SK-MEL-5 (cell line): ENCODE measurements around the gene GPER1. TPM values are rescaled to one million over a fixed set of nuclear protein-coding genes. Genes with fewer than 3 reads are reported as not detected.
"Not testable (repeated sequence)": the region's sequence is repeated elsewhere in the genome, so short reads cannot be mapped to it uniquely, and the experiment has no call there.

Source experiments
- DNase-seq: peaks from one replicate; pipeline ENCODE4 v3.0.0-alpha.2; 2016; ENCODE audit warnings: low read depth, low spot score
- in situ Hi-C: cut with HindIII; loops from 2 replicates; pipeline ENCODE4 v1.10.0; 2016; ENCODE audit warnings: low sequenced_read_pairs, high pct_unique_total_duplicates, low pct_unique_long_range_greater_than_20kb
- total RNA-seq: library from RNA; depleted of rRNA; stranded (reverse); fragments of >200 nt; shearing (Covaris generic); gene quantifications from 2 replicates; pipeline ENCODE4 v1.2.3, GENCODE V29; 2014

The GPER1 gene
- total RNA-seq, 1 experiment from 2014 or later: 0.13 TPM

GRCh38 chr7:1106063-1106792 lies 18.3 kb downstream of the GPER1 start:
- in situ Hi-C loops: no loop called here
- no peak for DNase-seq

DNA sequence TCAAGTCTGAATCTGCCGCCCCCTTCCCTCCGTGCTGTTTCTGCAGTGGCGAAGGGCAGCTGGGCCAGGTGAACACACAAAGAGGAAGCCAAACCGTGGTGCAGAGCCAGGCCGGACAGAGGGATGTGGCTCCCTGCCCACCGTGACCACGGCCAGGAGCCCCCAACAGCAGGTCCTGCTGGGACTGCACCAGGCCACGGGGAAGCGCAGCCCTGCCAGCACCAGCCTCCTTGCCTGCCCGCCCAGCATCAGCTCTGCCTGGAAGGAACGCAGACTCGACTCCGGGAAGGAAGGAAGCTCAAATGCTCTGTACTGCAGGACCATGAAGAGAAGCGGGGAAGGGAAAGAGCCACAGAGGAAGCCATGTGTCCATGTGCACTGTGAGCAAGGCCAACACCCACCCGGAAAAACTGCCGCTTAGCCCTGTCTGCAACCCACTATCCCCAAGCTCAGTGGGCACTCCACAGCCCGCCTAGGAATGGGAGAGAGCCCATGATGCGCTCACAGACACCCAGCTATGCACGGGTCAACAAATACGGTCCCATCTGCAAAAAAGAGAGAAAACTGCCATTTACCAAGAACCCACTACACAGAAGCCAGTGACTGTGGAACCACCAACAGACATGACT lies 19.0 kb downstream of the GPER1 start:
- DNase-seq: no peak
- in situ Hi-C loops: no loop called here

GRCh38 chr7:1108264-1108920 lies 20.5 kb downstream of the GPER1 start:
- no peak for DNase-seq
- in situ Hi-C loops: no loop called here

DNA sequence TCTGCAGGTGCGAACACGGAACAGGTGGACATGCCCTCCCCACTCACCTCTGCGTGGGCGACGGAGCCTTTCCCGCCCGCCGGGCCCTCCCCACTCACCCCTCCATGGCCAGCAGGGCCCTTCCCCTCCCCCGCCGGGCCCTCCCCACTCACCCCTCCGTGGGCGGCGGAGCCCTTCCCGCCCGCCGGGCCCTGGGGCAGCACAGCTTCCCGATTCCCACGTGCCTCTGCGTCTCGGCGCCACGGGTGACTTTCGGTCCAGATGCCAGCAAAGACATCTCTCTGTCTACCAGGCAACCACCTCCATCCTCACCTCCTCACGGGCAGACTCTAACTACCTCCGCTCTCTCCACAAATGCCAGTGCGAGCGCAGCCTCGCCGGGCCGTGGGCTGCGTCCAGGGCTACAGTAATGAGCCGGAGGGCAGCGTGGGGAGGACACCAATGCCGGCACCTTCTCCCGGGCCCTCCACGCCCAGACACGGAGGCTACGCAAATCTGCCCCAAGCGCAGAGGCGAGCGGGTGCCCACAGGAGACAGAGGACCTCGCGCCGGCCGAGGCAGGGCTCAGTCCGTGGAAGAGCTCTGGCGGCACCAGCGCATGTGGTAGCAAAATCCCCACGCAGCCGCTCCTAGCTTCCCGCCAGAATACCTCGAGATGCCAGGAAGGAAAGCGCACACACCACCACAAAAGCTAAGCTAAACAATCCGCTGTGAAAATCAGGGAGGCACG lies 21.8 kb downstream of the GPER1 start:
- DNase-seq: no peak
- in situ Hi-C loops: no loop called here

- DNase-seq: no peak
- in situ Hi-C loops: no loop called here
Measured at GRCh38 chr7:1110358-1110757, 22.4 kb downstream of the GPER1 start.

- in situ Hi-C loops: no loop called here
- no peak for DNase-seq
Measured at GRCh38 chr7:1111156-1111555, 23.2 kb downstream of the GPER1 start.

GRCh38 chr7:1112109-1112508 lies 24.2 kb downstream of the GPER1 start:
- DNase-seq: no peak
- in situ Hi-C loops: no loop called here

- DNase-seq: no peak
- in situ Hi-C loops: no loop called here
Measured at GRCh38 chr7:1112625-1113547, 25.0 kb downstream of the GPER1 start.

DNA sequence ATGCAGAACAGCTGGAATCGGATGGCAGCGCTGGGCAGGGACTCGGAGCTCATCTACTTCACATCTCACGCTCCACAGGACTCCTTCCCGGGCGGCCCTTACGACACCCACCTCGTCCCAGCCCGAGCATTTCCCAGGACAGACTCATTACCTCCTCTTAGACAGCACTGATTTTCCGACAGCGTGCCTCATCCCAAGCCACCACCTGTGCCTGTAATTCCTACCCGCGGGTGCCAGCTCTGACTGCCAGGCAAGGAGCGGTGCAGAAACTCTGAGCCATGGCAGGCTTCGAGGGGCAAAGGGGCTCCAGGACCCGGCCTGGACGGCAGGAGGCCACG lies 25.6 kb downstream of the GPER1 start:
- no peak for DNase-seq
- in situ Hi-C loops: no loop called here

GRCh38 chr7:1114088-1114487 lies 26.2 kb downstream of the GPER1 start:
- in situ Hi-C loops: no loop called here
- DNase-seq: no peak

- in situ Hi-C loops: no loop called here
Measured at GRCh38 chr7:1114505-1114904, 26.6 kb downstream of the GPER1 start.

DNA sequence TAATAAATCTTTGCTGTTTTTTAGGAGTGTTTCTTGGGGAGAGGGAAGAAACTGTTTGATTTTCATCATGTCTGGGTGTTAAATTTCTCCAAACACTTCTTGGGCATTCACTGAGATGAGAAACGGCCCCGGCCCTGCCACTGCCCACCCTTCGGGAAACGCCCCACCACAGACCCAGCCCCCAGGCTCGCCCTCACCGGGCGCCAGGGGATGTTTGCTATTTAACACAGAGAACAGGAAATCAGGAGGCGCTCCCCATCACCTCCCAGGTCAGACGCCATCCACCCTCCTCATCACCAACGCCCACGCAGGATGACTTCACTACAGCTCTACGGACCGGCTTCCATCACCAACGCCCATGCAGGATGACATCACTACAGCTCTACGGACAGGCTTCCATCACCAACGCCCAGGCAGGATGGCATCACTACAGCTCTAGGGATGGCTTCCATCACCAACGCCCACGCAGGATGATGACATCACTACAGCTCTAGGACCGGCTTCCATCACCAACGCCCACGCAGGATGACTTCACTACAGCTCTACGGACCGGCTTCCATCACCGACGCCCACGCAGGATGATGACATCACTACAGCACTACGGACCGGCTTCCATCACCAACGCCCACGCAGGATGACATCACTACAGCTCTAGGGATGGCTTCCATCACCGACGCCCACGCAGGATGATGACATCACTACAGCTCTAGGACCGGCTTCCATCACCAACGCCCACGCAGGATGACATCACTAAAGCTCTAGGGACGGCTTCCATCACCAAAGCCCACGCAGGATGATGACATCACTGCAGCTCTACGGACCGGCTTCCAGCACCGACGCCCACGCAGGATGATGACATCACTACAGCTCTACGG lies 27.5 kb downstream of the GPER1 start:
- in situ Hi-C loops, DNase-seq: not testable (repeated sequence)

More at GRCh38 chr7:1114505-1114904, 26.6 kb downstream of the GPER1 start:
- no peak for DNase-seq

GRCh38 chr7:1116383-1117008 lies 28.6 kb downstream of the GPER1 start:
- in situ Hi-C loops, DNase-seq: not testable (repeated sequence)

DNA sequence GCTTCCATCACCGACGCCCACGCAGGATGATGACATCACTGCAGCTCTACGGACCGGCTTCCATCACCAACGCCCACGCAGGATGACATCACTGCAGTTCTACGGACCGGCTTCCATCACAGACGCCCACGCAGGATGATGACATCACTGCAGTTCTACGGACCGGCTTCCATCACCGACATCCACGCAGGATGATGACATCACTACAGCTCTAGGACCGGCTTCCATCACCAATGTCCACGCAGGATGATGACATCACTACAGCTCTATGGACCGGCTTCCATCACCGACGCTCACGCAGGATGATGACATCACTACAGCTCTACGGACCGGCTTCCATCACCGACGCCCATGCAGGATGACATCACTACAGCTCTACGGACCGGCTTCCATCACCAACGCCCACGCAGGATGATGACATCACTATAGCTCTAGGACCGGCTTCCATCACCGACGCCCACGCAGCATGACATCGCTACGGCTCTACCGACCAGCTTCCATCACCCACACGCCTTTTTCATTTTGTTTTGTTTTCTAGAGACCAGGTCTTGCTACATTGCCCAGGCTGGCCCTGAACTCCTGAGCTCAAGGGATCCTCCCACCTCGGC lies 29.5 kb downstream of the GPER1 start:
- in situ Hi-C loops: no loop called here
- no peak for DNase-seq

DNA sequence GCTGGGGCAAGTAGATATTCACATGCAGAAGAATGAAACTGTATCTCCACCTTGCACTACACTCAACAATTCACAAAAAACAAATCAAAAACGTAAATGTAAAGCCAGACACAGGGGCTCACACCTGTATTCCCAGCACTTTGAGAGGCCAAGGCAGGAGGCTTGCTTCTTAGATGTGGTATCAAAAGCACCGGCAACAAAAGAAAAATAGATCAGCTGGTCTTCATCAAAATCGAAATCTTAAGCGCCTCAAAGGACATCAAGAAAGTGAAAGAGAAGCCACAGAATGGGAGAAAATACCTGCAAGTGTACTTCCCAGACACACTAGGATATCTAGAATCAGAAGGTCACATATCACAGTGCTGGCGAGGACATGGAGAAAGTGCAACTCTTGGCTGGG lies 31.3 kb downstream of the GPER1 start:
- no peak for DNase-seq
- in situ Hi-C loops: no loop called here

DNA sequence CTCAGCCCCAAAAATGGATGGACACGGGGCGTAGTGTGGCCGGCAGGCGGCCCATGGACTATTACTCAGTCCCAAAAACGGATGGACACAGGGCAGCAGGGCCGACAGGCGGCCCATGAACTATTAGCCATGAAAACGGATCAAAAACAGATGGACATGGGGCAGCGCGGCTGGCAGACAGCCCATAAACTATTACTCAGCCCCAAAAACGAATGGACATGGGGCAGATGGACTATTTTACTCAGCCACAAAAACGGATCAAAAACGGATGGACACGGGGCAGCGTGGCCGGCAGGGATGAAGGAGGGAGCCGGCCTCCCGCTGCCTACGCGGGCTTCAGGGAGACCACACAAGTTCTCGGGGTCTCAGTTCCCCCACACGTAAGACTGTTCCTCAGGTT lies 32.9 kb downstream of the GPER1 start:
- DNase-seq: no peak
- in situ Hi-C loops: no loop called here
